ENCODE data around the gene NAT10. TPM values are rescaled to one million over a fixed set of nuclear protein-coding genes. Genes with fewer than 3 reads are reported as not detected.

NAT10 gene
- total and polyA plus RNA-seq, 4 donors, result 24.2 to 41.1 (median 27.7) TPM

DNA sequence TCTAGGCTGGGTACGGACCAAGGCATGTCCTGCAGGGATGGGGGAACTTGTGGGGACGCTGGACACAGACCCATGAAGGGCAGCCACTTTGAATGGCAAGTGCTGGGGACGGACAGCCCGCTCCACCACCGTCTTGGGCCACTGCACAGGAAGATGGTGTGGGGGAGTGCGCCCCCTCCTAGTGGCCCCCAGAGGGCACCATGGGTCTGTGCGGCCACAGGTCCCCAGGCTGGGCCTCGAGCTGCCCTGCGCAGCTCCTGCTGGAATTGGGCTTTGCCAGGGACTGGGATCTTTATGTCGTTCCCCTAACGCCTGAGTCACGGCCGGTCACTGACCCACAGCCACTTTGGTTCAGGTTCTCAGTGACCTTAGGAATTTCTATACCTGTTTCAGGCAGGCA lies 44.4 kb downstream of the NAT10 start:
- H3K4me3 ChIP-seq, result no peak overlapping the region
- 83 to 88% methylated on average over 13 of the region's 13 CpGs for WGBS, 2 donors
- peaks cover 0 to 2% (median 0%) of the 10 kb centered on the region in 5 donors for H3K4me1 ChIP-seq (ENCODE audit: control insufficient read depth in 5 of 5, insufficient read depth in 5 of 5, low read length in 5 of 5)
- H3K9ac ChIP-seq (ENCODE audit: insufficient read depth in 1 of 2, low read length in 2 of 2), result no peak overlapping the region
- peaks cover 16 to 55% (median 25%) of the 10 kb centered on the region in 4 donors for H3K36me3 ChIP-seq (ENCODE audit: control insufficient read depth in 4 of 4, insufficient read depth in 4 of 4, low read length in 4 of 4)
- no peaks in the 10 kb centered on the region for H3K27me3 ChIP-seq (ENCODE audit: control insufficient read depth in 3 of 3, insufficient read depth in 3 of 3, low read length in 2 of 3)
- peaks cover 0 to 1% (median 0%) of the 10 kb centered on the region in 4 donors for H3K9me3 ChIP-seq (ENCODE audit: control insufficient read depth in 4 of 4, insufficient read depth in 3 of 4, low read length in 3 of 4)
- DNase-seq (no peak), ATAC-seq (ENCODE audit: insufficient read depth, low FRiP score) (no peak)
- TF ChIP-seq, protein P1, sequence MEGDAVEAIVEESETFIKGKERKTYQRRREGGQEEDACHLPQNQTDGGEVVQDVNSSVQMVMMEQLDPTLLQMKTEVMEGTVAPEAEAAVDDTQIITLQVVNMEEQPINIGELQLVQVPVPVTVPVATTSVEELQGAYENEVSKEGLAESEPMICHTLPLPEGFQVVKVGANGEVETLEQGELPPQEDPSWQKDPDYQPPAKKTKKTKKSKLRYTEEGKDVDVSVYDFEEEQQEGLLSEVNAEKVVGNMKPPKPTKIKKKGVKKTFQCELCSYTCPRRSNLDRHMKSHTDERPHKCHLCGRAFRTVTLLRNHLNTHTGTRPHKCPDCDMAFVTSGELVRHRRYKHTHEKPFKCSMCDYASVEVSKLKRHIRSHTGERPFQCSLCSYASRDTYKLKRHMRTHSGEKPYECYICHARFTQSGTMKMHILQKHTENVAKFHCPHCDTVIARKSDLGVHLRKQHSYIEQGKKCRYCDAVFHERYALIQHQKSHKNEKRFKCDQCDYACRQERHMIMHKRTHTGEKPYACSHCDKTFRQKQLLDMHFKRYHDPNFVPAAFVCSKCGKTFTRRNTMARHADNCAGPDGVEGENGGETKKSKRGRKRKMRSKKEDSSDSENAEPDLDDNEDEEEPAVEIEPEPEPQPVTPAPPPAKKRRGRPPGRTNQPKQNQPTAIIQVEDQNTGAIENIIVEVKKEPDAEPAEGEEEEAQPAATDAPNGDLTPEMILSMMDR (IDR thresholded peaks at IDR 0.05; ENCODE audit: control extremely low read depth, extremely low read depth), result no peak
- H3K27ac ChIP-seq (ENCODE audit: low read depth in 1 of 2, low read length in 1 of 2), result no peak overlapping the region

- DNase-seq (no peak), ATAC-seq (ENCODE audit: insufficient read depth, low FRiP score) (no peak)
- Histone ChIP-seq H3K27ac (ENCODE audit: low read depth in 1 of 2, low read length in 1 of 2) (no peak overlapping the region), H3K9me3 (ENCODE audit: control insufficient read depth in 4 of 4, insufficient read depth in 3 of 4, low read length in 3 of 4) (peaks cover 0 to 1% (median 0%) of the 10 kb centered on the region in 4 donors), H3K36me3 (ENCODE audit: control insufficient read depth in 4 of 4, insufficient read depth in 4 of 4, low read length in 4 of 4) (peaks cover 13 to 50% (median 18%) of the 10 kb centered on the region in 4 donors), H3K9ac (ENCODE audit: insufficient read depth in 1 of 2, low read length in 2 of 2) (no peak overlapping the region), H3K4me3 (no peak overlapping the region), H3K4me1 (ENCODE audit: control insufficient read depth in 5 of 5, insufficient read depth in 5 of 5, low read length in 5 of 5) (peaks cover 0 to 9% (median 1%) of the 10 kb centered on the region in 5 donors), H3K27me3 (ENCODE audit: control insufficient read depth in 3 of 3, insufficient read depth in 3 of 3, low read length in 2 of 3) (no peaks in the 10 kb centered on the region)
- TF ChIP-seq, protein P1 (IDR thresholded peaks at IDR 0.05; ENCODE audit: control extremely low read depth, extremely low read depth), result no peak
- 79 to 89% methylated on average over 6 of the region's 6 CpGs for WGBS, 2 donors
These were observed 45.2 kb downstream of the NAT10 start for GRCh38 chr11:34150494-34151151.

GRCh38 chr11:34151166-34151565 lies 45.7 kb downstream of the NAT10 start:
- WGBS, 2 donors, result 95 to 97% methylated on average over 5 of the region's 5 CpGs
- no peak overlapping the region for H3K27ac ChIP-seq (ENCODE audit: low read depth in 1 of 2, low read length in 1 of 2)
- no peak overlapping the region for H3K9ac ChIP-seq (ENCODE audit: insufficient read depth in 1 of 2, low read length in 2 of 2)
- TF ChIP-seq, protein P1 (IDR thresholded peaks at IDR 0.05; ENCODE audit: control extremely low read depth, extremely low read depth), result no peak
- H3K9me3 ChIP-seq (ENCODE audit: control insufficient read depth in 4 of 4, insufficient read depth in 3 of 4, low read length in 3 of 4), result peaks cover 0 to 1% (median 0%) of the 10 kb centered on the region in 4 donors
- peaks cover 0 to 11% (median 5%) of the 10 kb centered on the region in 5 donors for H3K4me1 ChIP-seq (ENCODE audit: control insufficient read depth in 5 of 5, insufficient read depth in 5 of 5, low read length in 5 of 5)
- ATAC-seq (ENCODE audit: insufficient read depth, low FRiP score), result no peak
- DNase-seq, result no peak
- no peaks in the 10 kb centered on the region for H3K27me3 ChIP-seq (ENCODE audit: control insufficient read depth in 3 of 3, insufficient read depth in 3 of 3, low read length in 2 of 3)
- H3K4me3 ChIP-seq, result no peak overlapping the region
- H3K36me3 ChIP-seq (ENCODE audit: control insufficient read depth in 4 of 4, insufficient read depth in 4 of 4, low read length in 4 of 4), result peaks cover 13 to 46% (median 17%) of the 10 kb centered on the region in 4 donors
